ENCODE results near the gene ATP6V0A1.

- TF ChIP-seq YY1 (IDR thresholded peaks at IDR 0.05; ENCODE audit: insufficient read depth, insufficient read length), result no peak
- no peak for TF ChIP-seq ZNF274 (IDR thresholded peaks at IDR 0.05; ENCODE audit: low read depth, low read length)
- TF ChIP-seq SUZ12 (IDR thresholded peaks at IDR 0.05; ENCODE audit: extremely low read depth, insufficient read depth, insufficient read length), result no peak
Observed at GRCh38 chr17:42422958-42423712, 35.5 kb upstream of the ATP6V0A1 start, which contains the start of gene CAVIN1.

Measured in NT2/D1 (cell line).